GM21786 (cell line): ENCODE data around the gene RPUSD4.

ENCODE experiments used
- ATAC-seq: cut with Tn5 transposase; IDR thresholded peaks from one replicate; pipeline ENCODE4 v1.9.1; 2021; ENCODE audit not compliant: unreplicated experiment

The RPUSD4 gene

DNA sequence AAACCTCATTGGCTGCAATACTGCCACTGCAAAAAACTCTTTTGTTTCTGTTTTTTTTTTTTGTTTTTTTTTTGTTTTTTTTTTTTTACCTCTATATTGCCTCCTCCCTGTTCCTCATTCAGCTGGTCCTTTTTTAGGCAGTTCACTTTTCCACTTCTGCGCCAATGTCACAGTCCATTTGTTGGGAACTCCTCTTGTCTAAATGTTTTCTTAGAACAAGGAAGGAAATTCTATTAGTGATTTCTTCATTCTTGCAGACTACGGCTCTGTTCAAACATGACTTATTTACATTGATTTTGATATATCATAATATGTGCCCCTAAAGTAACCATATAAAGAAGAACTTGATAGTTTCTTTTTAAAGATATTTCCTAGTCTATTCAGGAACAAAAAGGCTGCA lies 3.0 kb upstream of the RPUSD4 start:
- ATAC-seq = no peak

DNA sequence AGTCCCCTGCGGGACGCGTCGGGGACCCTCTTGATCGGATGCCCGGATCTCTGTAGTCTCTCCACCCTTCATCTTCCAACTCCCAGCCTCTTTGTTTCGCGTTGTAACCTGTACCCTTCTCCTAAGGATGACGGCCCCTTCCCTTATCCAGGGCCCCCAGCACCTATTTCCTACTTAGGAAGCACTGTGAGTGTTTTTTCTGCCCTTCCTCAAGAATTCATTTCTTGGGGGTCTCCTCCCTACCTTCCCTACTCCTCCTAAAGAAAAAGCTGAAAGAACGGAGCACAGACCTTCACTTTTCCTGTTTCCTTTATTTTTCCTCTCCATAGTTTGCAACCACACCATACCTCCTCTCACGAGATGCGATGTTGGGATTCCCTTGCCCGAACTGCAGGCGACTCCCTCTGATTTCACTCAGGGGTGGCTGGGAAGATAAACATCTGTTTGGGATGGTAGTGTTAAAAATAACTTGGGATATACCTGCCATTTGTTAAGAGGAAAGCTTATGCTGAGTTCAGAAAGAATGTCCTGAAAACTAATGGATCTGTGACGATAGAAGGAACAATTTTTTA lies 725 bp upstream of the RPUSD4 start:
- ATAC-seq = peak; percentile 2

DNA sequence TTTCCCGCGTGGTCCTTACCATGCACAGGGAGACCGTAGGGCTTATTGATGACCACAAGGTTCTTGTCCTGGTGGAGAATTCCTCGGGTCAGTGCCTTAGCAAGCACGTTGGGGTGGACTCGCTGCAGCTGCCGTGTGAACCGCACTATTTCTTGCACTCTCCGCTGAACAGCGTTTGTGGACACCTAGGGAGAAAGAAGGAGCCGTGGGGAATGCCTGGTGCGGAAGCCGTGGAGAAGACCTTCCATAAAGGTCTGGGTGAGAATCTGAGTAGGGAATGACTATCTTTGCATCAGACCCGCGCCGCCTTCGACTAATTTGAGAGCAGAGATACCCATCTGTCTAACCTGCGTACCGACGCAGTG lies 597 bp downstream of the RPUSD4 start:
- ATAC-seq = no peak

DNA sequence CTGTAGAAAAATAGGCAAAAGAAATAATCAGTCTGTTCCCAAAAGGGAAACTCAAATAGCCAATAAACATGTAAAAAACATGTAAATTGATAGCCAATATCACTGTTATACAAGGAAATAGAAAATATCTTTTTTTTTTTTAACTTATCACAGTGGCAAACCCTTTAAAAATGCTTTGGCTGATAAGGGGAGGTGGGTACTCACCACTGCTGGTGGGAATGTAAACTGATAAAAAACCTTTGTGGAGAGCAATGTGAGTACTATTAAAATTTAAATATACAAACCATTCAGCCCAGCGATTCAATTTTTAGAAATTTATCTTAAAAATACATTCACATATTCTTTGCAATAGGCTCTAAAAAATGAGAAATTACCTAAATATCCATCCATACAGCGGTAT lies 3.6 kb downstream of the RPUSD4 start:
- no peak for ATAC-seq

DNA sequence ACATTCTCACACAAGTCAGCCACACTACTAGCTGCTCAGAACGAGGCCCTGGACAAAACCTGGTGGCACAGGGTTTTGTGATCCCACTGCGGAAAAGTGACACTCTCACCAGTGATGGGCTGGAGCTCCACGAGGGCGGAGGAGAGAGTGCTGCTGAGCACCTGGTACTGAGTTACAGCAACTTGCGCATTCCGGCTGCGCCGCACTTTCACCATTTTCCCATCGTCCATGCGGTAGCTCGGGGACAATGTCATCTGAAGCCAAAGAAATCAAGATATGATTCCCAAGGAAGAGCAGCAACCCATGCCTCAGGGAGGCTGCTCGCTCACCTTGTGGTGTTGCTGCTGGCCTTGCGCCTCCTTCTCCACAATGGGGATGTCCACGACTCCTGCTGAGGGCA lies 6.1 kb downstream of the RPUSD4 start:
- no peak for ATAC-seq

DNA sequence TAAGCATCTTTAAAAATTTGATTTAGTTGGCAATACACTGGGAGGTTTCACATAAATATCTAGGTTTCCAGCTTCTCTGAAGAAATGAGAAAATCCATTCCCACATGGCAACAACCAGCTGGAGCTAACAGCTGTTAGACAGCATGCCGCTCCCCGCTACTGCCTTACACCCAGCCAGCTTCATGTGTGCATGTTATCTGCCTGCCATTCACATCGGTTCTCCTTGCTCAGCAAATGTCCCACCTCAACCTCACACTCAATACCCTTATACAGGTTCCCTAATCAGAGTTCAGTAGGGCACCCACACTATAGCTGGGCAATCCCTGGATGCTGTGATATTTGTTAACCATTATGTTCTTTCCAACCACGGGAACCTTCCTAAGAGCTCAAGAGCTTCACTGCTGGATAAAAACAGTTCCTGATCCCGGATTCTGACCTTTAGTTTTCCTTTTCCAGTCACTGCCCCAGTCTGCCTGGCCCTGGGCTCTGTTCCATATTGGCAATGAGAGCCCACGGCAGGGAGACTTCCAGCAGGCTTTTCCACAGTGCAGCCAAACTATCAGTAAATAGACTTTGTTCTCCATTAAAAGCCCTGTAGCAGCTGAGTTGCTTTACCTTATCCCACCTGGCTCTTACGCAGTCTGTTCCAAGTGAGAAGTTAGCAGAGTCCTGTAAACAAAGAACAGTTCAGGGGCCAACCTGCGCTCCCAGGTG lies 8.6 kb downstream of the RPUSD4 start:
- ATAC-seq = no peak

DNA sequence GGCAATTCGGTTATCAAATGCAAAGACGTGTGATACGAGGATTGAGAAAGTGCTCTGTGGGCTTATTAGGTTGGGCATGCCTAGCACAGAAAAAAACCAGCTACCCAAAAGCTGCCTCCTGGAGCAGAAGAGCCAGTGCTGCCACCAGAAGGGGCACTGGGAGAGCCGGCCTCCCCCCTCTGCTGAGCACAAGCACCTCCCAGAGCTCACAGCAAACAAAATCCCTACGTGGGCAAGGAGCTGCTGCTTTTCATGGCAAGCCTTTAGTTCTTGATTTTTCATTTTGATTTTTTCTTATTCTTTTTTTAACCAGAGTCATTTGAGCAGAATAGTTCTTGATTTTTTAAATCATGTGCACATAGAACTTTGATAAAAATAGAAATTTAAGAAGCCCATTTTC lies 12.8 kb downstream of the RPUSD4 start:
- no peak for ATAC-seq

DNA sequence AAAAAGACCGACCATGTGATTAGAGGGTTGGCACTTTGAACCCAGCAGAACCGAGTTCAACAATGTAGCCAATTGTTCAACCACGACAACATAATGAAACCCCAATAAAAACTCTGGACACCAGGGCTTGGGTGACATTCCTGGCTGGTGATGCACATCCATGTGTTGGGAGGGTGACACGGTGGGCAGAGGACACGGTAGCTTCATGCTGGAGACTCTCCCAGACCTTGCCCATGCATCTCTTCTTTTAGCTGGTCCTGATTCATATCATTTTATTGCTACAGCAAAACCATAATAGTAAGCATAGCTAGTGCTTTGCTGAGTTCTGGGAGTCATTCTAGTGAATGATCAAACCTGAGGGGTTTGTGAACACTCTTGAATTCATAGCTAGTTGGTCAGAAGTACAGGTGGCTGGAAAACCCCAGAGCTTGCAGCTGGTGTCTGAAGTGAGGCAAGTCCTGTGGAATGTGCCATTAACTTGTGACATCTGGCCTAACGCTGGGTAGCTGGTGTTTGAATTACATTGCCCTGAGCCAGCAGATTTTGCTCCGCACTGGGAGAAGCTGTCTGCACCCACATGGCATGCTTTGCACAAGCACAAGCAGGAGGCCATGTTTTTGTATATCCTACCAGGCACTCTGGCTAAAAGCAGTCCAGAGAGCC lies 14.0 kb downstream of the RPUSD4 start:
- ATAC-seq = no peak

DNA sequence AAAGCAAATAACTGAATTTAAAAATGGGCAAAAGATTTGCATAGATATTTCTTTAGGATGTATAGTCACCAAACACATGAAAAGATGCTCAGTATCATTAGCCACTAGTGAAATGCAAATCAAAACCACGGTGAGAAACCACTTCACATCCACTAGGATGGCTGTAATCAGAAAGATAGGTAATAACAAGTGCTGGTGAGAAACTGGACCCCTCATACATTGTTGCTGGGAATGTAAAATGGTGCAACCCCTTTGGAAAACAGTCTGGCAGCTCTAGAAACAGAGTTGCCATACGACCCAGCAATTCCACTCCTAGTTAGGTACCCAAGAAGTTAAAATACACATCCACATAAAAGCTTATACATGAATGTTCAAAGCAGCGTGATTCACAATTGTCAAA lies 16.3 kb downstream of the RPUSD4 start:
- ATAC-seq = no peak

DNA sequence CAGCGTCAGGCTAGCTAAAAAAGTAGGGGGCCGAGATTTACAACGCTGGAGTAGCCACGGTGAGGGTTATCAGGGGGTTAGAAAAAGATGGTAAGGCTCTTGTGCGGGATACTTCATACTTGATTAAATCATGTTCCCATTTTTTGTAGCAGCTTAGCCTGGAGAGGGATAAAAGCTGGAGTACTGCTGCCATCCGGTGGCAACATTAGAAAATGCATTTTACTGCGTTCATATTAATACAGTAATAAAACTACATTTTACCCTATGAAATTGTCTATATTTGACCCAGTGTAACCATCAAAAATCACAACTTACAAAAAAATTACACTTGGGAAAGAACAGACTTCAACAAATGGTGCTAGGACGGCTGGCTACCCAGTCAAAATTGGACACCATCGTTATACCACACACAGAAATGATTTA lies 17.3 kb downstream of the RPUSD4 start:
- ATAC-seq = no peak

DNA sequence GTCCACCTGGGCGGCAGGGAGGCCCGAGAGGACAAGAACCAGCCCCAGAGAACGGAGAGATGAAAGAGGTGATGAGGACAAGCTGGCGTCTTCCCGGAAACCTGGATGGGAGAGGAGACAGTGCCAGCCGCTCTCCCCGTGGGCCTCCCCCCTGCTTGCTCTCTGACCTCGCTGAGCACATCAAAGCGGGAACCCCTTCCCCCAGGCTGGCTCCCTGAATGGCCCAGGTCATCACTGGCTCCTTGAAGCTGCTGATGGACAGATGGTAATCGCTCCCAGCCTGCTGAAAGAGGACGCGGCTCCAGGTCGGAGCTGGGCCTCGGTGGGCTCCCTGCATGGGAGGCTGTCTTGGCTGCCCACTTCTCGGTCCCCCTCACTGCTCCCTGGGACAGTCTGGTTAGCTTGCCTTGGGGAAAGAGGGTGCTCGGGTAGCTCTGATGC lies 18.4 kb downstream of the RPUSD4 start:
- ATAC-seq = no peak

DNA sequence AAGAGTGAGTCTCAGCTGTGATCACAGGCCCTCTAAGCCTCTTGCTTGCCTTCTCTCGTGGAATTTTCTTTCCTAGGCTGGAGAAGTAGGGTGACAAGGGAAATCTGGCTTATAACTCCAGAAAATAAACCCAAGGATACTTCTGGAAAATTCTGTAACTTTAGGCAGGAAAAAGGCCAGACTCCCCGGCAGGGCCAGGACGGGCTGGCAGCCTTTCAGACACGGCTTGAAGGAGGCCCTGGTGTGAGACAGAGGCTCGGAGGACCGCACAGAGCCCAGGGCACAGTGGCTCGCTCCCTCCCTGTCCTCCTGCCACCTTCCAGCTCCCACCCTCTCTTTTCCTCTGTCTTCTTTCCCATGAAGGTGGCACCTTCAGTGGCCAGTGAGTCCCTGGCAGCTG lies 19.1 kb downstream of the RPUSD4 start:
- ATAC-seq = no peak

DNA sequence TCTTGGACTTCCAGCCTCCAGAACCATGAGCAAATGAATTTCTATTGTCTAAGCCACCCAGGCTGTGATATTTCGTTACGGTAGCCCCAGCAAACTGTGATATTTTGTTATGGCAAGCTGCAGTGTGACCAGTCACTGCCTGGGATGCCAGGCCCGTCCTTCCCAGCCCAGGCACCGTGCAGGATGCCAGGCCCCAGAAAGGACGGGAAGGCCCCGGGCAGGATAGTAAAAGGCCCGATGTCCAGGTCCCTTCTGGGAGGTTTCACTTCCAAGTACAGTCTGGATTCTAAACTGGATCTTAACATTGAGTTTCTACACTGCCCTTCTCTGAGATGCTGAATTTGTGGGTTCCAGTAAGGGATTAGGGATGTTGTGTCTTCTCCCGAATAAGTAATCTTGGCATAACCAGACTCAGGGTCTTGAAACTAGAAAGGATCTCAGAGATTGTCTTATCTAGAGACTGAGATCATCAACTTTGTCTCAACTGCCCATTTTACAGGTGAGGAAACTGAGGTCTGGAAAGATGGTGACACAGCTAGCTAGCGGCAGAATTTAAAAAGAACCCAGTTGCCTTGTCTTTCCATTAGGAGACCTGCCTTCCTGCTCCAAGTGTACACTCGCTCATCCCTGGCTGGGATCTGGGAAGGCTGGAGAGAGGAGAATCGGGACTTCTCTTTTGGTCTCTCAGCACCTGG lies 19.9 kb downstream of the RPUSD4 start:
- ATAC-seq = no peak

DNA sequence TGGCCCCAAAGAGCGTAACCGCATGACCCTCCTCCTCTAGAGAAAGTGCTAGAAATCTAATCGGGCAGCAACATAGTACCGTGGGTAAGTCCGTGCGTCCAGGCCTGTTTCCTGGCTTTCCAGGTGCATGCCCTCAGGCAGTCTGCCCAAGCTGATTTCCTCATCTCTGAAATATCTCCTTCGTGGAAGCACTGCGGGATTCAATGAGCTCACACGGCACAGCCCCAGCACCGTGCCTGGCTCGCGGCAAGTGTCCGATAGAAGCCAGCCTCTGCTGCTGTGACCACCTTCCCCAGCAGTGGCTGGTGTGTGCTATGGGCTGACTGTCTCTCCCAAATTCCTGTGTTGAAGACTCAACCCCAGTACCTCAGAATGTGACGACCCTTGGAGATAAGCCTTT lies 20.7 kb downstream of the RPUSD4 start:
- no peak for ATAC-seq

DNA sequence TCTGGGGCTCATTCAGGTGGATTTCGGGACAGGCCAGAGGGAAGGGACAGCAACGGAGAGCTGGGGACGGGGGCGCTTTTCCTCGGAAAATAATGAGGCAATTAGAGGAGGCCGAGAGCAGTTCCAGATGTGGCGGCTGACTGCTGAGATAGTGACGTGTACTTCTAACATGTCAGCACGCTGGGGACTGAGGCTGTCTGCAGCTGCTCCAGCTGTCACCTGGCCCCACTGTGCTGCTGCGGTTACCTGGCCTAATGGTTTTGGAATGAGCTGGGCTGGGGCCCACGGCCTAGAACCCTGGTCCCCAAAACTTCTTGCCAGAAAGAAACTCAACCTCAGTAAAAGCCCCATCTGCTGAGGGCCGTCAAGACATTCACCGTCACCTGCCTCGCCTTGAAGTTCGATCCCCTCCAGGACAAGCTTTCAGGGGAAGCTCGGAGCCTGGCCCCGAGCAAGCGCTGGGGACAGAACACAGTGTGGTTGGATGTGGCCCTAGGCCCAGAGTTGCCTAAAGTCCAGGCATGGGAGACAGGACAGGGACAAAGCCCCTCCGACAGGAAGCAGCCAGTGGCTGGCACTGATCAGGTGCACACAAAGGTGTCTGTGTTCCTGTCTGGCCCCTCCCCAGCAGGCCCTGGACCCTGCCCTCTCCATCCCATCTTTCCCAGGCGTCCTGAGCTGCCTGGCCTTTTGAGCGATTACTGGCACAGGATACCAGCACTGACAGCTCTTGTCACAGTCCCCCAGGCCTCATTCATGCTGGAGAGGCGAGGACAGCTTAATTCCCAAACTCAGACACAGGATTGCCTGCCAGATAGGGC lies 22.1 kb downstream of the RPUSD4 start:
- ATAC-seq = no peak

DNA sequence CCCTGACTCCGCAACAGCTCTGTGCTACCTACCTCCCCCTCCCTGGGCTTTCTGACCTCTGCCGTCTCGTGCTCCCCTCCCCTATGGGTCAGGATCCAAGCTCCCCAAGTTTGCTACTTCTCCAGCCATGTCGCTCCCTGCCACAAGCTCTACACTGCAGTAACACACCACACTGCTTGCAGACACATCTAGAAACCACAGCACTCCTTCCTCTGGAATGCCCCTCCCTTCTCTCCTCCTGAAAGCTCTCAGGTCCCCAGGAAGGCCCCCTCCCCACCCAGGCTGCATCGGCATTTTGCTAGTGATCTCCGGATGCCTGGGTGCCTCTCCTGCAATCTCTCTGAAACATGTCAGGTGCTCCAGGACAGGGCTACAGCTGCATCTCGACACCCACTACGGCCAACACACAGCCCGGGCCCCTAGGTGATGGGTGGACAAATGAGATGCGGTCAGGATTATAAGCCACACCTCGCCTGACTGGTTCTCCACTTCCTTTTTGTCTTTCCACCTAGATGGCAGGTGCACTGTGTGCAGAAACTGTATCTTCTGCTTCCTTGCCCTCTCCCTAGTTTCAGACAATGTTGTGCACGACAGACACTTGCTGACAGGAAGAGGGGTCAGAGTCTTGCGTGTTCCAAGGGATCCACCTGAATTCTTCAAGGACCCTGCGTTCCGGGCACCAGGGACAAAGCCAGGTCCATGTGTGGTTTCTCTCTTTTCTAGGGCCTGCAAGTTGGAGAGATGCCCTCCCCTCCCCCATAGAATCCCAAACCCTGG lies 22.9 kb downstream of the RPUSD4 start:
- ATAC-seq = peak; percentile 61

DNA sequence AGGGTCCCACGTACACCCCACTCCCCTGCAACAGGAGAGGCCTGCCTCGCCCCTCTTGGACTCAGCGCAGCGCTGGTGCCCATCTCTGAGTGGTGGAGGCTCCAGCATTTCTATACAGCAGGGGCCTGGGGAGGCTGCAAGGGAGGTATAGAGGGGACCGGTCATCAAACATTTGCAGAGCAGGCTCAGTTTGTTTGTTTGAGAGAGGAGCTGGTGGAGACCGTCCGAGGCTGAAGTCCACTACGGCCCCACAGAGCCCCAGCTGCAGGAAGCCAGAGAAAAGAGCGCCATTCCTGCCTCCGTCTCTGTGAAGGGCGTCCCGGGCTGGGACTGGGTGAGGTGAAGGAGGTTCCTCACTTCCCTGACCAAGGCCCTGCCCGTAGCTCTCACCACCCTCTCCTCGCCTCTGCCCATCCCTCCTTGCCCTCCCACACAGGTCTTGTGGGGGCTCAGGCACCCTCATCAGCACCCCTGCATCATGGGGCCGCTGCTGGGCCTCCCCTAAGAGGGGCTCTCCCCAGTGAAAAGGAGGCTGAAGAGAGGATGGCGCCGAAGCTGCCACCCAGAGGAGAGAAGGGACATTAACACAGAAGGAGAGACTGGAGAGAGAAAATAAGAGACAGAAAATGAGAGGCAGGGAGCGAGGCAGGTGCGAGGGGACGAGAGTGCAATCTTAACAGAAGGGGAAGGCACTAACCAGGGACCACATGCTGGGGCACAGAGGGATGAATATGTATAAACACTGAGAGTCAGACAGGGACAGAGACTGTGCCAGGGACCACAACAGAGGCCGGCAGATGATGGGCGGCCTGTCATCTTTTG lies 24.5 kb downstream of the RPUSD4 start:
- no peak for ATAC-seq

DNA sequence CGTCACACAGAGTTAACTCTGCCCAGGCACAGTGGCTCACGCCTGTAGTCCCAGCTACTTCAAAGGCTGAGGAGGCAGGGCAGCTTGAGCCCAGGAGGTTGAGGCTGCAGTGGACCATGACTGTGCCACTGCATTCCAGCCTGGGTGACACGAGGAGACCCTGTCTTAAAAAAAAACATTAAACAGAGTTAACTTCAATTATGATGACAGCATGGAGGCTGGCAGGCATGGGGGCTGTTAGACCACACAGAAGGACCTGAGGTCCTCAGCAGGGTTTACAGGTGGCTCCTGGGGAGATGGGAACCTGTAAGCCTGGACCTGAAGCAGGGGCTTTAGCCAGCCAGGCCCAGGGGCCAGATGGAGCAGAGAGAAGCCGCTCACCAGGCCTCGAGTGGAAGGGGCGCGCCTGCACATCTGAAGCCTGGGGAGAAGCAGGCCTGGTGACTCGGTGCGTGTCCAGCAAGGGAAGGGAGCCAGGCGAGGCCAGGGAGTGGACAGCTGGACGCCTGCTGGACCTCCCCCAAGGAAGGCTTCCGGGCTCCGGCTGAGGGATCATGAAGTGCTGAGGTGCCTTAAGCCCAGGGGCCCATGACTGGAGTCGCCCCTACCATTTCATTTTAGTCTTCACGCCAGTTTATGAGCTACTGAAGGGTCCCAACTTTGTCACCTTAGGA lies 25.3 kb downstream of the RPUSD4 start:
- no peak for ATAC-seq
